DOHH2 (cell line): ENCODE measurements around the gene SMC6.

Source experiments
- CTCF ChIP-seq: fragments of 200-600 bp; sonication (generic); IDR thresholded peaks from one replicate; pipeline ENCODE4 v1.5.1; 2014; ENCODE audit warnings: antibody characterized with exemption, mild to moderate bottlenecking, low read depth, low read length; ENCODE audit not compliant: poor library complexity, severe bottlenecking
- EZH2phosphoT487 ChIP-seq: fragments of 200-600 bp; sonication (generic); IDR thresholded peaks from 2 replicates; pipeline ENCODE4 v1.6.1; 2017; ENCODE audit warnings: borderline replicate concordance, mild to moderate bottlenecking, antibody characterized with exemption, low read length, moderate library complexity, mixed read lengths

DNA sequence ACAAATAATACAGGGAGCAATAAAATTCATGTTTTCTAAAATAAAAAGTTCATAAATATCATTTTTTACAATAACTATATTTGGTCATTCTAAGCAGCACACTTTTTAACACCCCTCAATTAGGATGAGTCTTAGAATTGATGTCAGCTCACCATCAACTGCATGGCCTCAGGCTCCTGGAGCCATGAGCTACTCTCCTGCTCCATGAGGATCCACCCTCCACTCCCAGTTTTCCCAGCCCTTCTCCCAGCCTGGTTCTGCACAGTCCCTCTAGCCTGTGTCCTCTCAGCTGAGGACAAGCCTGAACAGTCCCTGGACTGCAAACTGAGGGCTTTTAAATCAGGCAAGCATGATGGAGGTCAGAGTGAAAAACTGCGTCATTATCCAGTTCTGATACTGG is 89.1 kb downstream of the SMC6 start:
- TF ChIP-seq CTCF = no peak
- TF ChIP-seq EZH2phosphoT487 = no peak
